Stimulated activated CD8-positive, alpha-beta memory T cell treated with anti-CD3 and anti-CD28 coated beads, Interleukin-7, amount 100 ng/mL, for 1 hour (primary cell): ENCODE measurements around the gene LSP1.
"Not testable (repeated sequence)": the region's sequence is repeated elsewhere in the genome, so short reads cannot be mapped to it uniquely, and the experiment has no call there.

Experiments used
- DNase-seq, 2 donors: peaks; one replicate each; pipeline ENCODE4 v3.0.0-alpha.2; 2020; ENCODE audit warnings: low read depth in 2 of 2

Gene LSP1

GRCh38 chr11:1852877-1853276 is at the start of gene LSP1:
TSS of gene LSP1 (plus strand) at chr11:1853084. CDS start at chr11:1853145, 61 bp downstream.
- DNase-seq, result peak; percentile 45 to 57

- no peak for DNase-seq
Observed at GRCh38 chr11:1803246-1803645, 49.6 kb upstream of the LSP1 start.

GRCh38 chr11:1803835-1804519 is 48.9 kb upstream of the LSP1 start:
- DNase-seq, result not testable (repeated sequence)

- no peak for DNase-seq
Observed at GRCh38 chr11:1805525-1805924, 47.4 kb upstream of the LSP1 start.

GRCh38 chr11:1807264-1807995 is 45.5 kb upstream of the LSP1 start:
- no peak for DNase-seq

- no peak for DNase-seq
Observed at GRCh38 chr11:1810761-1811160, 42.1 kb upstream of the LSP1 start.

DNA sequence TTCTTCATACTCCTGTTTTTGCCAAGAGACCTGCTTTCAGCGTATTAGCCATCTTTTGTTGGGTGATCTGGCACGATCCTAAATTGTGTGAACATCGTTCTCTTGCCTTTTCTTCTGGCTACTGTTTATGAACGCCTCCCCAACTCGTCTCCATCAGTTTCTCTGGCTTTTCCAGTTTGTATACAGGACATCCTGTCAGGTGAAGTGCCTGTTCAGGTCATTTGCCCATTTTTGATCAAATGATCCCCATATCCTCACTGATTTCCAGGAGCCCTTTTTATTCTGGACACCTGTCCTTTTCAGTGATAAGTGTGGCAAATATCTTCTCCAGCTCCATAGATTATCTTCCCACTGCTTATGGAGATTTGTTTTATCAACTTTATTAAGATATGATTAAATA is 40.6 kb upstream of the LSP1 start:
- DNase-seq, result no peak

DNA sequence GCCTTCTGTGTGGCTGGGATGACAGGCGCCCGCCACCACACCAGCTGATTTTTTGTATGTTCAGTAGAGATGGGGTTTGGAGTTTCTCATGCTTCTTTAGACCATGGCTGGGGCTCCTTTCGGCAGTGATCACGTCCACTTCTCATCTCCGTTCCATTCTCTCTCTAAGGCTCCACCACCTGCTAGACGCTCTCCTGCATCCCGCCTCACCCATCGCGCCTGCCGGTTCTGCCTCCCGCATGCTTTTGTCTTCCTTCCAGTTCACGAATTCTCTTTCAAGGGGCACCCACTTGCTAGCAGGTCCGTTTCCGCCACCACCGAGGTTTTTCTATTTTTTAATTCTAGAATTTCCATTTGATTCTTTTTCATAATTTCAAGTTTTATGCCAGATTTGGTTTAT is 40.1 kb upstream of the LSP1 start:
- DNase-seq, result no peak

GRCh38 chr11:1813356-1813755 is 39.5 kb upstream of the LSP1 start:
- DNase-seq, result not testable (repeated sequence)

DNA sequence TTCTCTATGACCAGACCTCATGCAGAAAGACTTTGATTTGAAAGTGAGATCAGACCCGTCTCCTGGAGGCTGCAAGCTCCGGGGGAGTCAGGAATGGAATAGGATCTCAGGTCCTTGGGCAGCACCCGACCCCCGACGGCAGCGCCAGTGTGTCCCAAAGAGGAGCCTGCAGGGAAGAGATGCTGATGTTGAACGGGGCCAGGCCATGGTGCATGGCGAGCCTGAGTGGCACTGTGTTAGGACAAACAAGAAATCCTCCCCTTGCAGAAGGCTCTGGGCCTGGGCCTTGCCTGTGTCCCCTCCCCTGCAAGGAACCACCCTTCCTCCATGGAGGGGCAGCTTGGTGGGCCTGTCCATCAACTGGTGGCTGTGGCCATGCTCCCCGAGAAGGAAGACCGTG is 38.2 kb upstream of the LSP1 start:
- no peak for DNase-seq

GRCh38 chr11:1815311-1815710 is 37.6 kb upstream of the LSP1 start:
- no peak for DNase-seq

DNA sequence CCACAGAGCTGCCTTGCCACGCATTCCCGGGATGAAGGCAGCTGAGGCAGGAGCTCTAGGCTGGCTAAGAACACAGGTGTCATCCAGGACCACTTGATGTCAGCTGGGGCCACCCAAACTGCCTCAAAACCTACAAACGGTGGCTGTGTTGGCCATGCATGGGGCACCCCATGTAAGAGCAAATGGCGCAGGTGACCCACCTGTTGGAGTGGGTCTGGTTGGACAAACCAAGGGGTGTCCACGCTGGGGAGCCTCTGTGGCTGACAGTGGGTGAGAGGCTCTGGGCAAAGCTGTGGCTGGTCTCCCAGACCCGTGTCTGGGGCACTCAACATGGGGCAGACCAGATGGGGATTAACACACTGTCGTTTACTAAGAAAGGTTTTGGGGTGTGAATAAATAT is 37.1 kb upstream of the LSP1 start:
- DNase-seq, result no peak

GRCh38 chr11:1817000-1817399 is 35.9 kb upstream of the LSP1 start:
- no peak for DNase-seq

- DNase-seq, result no peak
Observed at GRCh38 chr11:1817511-1817910, 35.4 kb upstream of the LSP1 start.

DNA sequence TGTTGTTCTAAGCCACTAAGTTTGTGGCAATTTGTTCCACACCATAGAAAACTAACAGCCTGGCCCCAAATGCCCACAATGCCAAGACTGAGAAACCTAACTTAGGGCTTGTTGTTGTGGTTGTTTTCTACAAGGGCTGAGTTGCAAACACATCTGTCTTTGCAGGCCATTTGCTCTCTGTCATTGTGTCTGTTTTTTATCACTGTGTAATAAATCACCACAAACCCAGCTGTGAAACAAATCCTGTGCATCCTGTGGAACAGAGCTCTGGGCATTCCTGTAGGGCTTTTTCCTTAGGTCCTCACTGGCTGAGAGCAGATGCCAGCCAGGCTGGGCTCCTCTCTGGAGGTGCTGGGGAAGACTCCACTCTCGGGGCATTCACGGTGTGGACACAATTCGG is 33.8 kb upstream of the LSP1 start:
- DNase-seq, result no peak

DNA sequence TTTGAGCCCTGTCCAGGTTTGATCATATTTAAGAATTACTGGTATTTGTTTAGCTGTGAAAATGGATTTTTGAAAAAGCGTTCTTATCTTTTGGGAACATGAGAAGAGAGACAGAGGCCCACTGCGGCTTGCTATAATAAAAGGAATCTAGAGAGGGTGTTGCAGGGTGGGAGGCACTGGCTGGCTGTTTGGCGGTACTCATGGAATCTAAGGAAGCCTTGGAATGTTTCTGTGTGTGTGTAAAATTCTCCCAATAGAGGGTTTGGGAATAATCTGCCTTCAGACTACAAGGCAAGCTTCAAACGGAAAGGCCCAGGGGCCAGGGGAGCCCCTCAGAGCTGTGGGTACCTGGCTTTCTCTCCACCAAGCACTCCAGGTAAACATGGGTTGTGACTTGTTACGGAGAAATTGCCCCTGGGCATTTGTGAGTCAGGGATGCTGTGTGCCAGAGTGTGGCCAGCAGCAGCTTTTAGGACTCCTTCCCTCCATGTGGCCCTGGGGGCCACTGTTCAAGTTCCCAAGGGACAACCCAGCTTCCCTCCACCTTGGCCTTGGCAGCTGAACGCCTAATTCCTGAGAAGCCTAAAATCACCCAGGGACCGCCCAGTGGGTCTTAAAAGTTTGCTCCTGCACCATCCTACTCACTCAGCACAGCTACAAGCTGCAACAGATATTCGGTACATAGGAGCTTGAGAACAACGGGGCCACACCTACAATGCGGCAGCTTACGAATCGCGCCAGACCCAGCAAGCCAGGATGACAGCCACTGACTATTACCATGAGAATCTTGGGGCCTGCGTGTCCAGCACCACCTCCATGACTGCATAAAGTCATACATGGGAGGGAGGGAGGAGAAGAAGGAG is 32.2 kb upstream of the LSP1 start:
- no peak for DNase-seq

- no peak for DNase-seq
Observed at GRCh38 chr11:1821562-1821961, 31.3 kb upstream of the LSP1 start.

- DNase-seq, result no peak
Observed at GRCh38 chr11:1822648-1823375, 30.1 kb upstream of the LSP1 start.

GRCh38 chr11:1823376-1824220 is 29.3 kb upstream of the LSP1 start:
- no peak for DNase-seq

- DNase-seq, result no peak
Observed at GRCh38 chr11:1824221-1825038, 28.5 kb upstream of the LSP1 start.
